ENCODE results near the gene GLYR1.

GLYR1 gene

GRCh38 chr16:4777339-4778049 is 69.6 kb downstream of the GLYR1 start:
- H3K9me3 ChIP-seq (ENCODE audit: control insufficient read depth in 1 of 2, low read length in 2 of 2) = no peaks in the 10 kb centered on the region
- no peak overlapping the region for H3K4me3 ChIP-seq (ENCODE audit: low read depth in 1 of 2, low read length in 2 of 2)
- H3K4me1 ChIP-seq (ENCODE audit: control insufficient read depth in 1 of 2, insufficient read depth in 2 of 2, low read length in 2 of 2) = no peaks in the 10 kb centered on the region
- no peak overlapping the region for H3K9ac ChIP-seq (ENCODE audit: low read depth in 1 of 2, low read length in 2 of 2)
- H3K36me3 ChIP-seq (ENCODE audit: control insufficient read depth in 1 of 2, insufficient read depth in 2 of 2, low read length in 2 of 2) = no peaks in the 10 kb centered on the region
- no peaks in the 10 kb centered on the region for H3K27me3 ChIP-seq (ENCODE audit: control insufficient read depth in 1 of 2, insufficient read depth in 2 of 2, low read length in 2 of 2)
- H3K27ac ChIP-seq (ENCODE audit: low read depth, low read length) = no peak overlapping the region

- Histone ChIP-seq H3K27me3 (ENCODE audit: control insufficient read depth in 1 of 2, insufficient read depth in 2 of 2, low read length in 2 of 2) (no peaks in the 10 kb centered on the region), H3K4me1 (ENCODE audit: control insufficient read depth in 1 of 2, insufficient read depth in 2 of 2, low read length in 2 of 2) (no peaks in the 10 kb centered on the region), H3K27ac (ENCODE audit: low read depth, low read length) (no peak overlapping the region), H3K9me3 (ENCODE audit: control insufficient read depth in 1 of 2, low read length in 2 of 2) (no peaks in the 10 kb centered on the region), H3K9ac (ENCODE audit: low read depth in 1 of 2, low read length in 2 of 2) (no peak overlapping the region), H3K4me3 (ENCODE audit: low read depth in 1 of 2, low read length in 2 of 2) (no peak overlapping the region), H3K36me3 (ENCODE audit: control insufficient read depth in 1 of 2, insufficient read depth in 2 of 2, low read length in 2 of 2) (no peaks in the 10 kb centered on the region)
Observed at GRCh38 chr16:4776141-4776705, 70.9 kb downstream of the GLYR1 start.

- no peak overlapping the region for H3K4me3 ChIP-seq (ENCODE audit: low read depth in 1 of 2, low read length in 2 of 2)
- no peak overlapping the region for H3K27ac ChIP-seq (ENCODE audit: low read depth, low read length)
Observed at GRCh38 chr16:4775005-4775404, 72.1 kb downstream of the GLYR1 start.

GRCh38 chr16:4772351-4772750 is 74.7 kb downstream of the GLYR1 start:
- H3K4me1 ChIP-seq (ENCODE audit: control insufficient read depth in 1 of 2, insufficient read depth in 2 of 2, low read length in 2 of 2) = peaks cover 10 to 17% of the 10 kb centered on the region in 2 donors
- H3K4me3 ChIP-seq (ENCODE audit: low read depth in 1 of 2, low read length in 2 of 2) = no peak overlapping the region
- no peak overlapping the region for H3K27ac ChIP-seq (ENCODE audit: low read depth, low read length)
- H3K9ac ChIP-seq (ENCODE audit: low read depth in 1 of 2, low read length in 2 of 2) = no peak overlapping the region
- H3K36me3 ChIP-seq (ENCODE audit: control insufficient read depth in 1 of 2, insufficient read depth in 2 of 2, low read length in 2 of 2) = no peaks in the 10 kb centered on the region
- H3K27me3 ChIP-seq (ENCODE audit: control insufficient read depth in 1 of 2, insufficient read depth in 2 of 2, low read length in 2 of 2) = no peaks in the 10 kb centered on the region
- no peaks in the 10 kb centered on the region for H3K9me3 ChIP-seq (ENCODE audit: control insufficient read depth in 1 of 2, low read length in 2 of 2)

More at GRCh38 chr16:4775005-4775404, 72.1 kb downstream of the GLYR1 start:
- Histone ChIP-seq H3K9me3 (ENCODE audit: control insufficient read depth in 1 of 2, low read length in 2 of 2) (no peaks in the 10 kb centered on the region), H3K27me3 (ENCODE audit: control insufficient read depth in 1 of 2, insufficient read depth in 2 of 2, low read length in 2 of 2) (no peaks in the 10 kb centered on the region), H3K36me3 (ENCODE audit: control insufficient read depth in 1 of 2, insufficient read depth in 2 of 2, low read length in 2 of 2) (no peaks in the 10 kb centered on the region), H3K4me1 (ENCODE audit: control insufficient read depth in 1 of 2, insufficient read depth in 2 of 2, low read length in 2 of 2) (no peaks in the 10 kb centered on the region), H3K9ac (ENCODE audit: low read depth in 1 of 2, low read length in 2 of 2) (no peak overlapping the region)

- no peaks in the 10 kb centered on the region for H3K36me3 ChIP-seq (ENCODE audit: control insufficient read depth in 1 of 2, insufficient read depth in 2 of 2, low read length in 2 of 2)
- H3K9ac ChIP-seq (ENCODE audit: low read depth in 1 of 2, low read length in 2 of 2) = no peak overlapping the region
- no peaks in the 10 kb centered on the region for H3K9me3 ChIP-seq (ENCODE audit: control insufficient read depth in 1 of 2, low read length in 2 of 2)
- no peak overlapping the region for H3K27ac ChIP-seq (ENCODE audit: low read depth, low read length)
- H3K4me1 ChIP-seq (ENCODE audit: control insufficient read depth in 1 of 2, insufficient read depth in 2 of 2, low read length in 2 of 2) = peaks cover 10 to 17% of the 10 kb centered on the region in 2 donors
- no peaks in the 10 kb centered on the region for H3K27me3 ChIP-seq (ENCODE audit: control insufficient read depth in 1 of 2, insufficient read depth in 2 of 2, low read length in 2 of 2)
- no peak overlapping the region for H3K4me3 ChIP-seq (ENCODE audit: low read depth in 1 of 2, low read length in 2 of 2)
Observed at GRCh38 chr16:4771646-4772045, 75.4 kb downstream of the GLYR1 start.

- Histone ChIP-seq H3K9me3 (ENCODE audit: control insufficient read depth in 1 of 2, low read length in 2 of 2) (no peaks in the 10 kb centered on the region), H3K27me3 (ENCODE audit: control insufficient read depth in 1 of 2, insufficient read depth in 2 of 2, low read length in 2 of 2) (no peaks in the 10 kb centered on the region), H3K36me3 (ENCODE audit: control insufficient read depth in 1 of 2, insufficient read depth in 2 of 2, low read length in 2 of 2) (peaks cover 0 to 7% of the 10 kb centered on the region in 2 donors), H3K9ac (ENCODE audit: low read depth in 1 of 2, low read length in 2 of 2) (peak overlapping the region; percentile 71 to 91), H3K27ac (ENCODE audit: low read depth, low read length) (no peak overlapping the region), H3K4me1 (ENCODE audit: control insufficient read depth in 1 of 2, insufficient read depth in 2 of 2, low read length in 2 of 2) (peaks cover 20 to 33% of the 10 kb centered on the region in 2 donors), H3K4me3 (ENCODE audit: low read depth in 1 of 2, low read length in 2 of 2) (peak overlapping the region; percentile 88 to 95)
Observed at GRCh38 chr16:4769306-4769638, 77.8 kb downstream of the GLYR1 start.

GRCh38 chr16:4768549-4769305 is 78.4 kb downstream of the GLYR1 start:
- H3K9me3 ChIP-seq (ENCODE audit: control insufficient read depth in 1 of 2, low read length in 2 of 2) = no peaks in the 10 kb centered on the region
- H3K27me3 ChIP-seq (ENCODE audit: control insufficient read depth in 1 of 2, insufficient read depth in 2 of 2, low read length in 2 of 2) = no peaks in the 10 kb centered on the region
- peak overlapping the region; percentile 85 for H3K27ac ChIP-seq (ENCODE audit: low read depth, low read length)
- H3K4me3 ChIP-seq (ENCODE audit: low read depth in 1 of 2, low read length in 2 of 2) = peak overlapping the region; percentile 88 to 95
- H3K9ac ChIP-seq (ENCODE audit: low read depth in 1 of 2, low read length in 2 of 2) = peak overlapping the region; percentile 71 to 91
- peaks cover 20 to 33% of the 10 kb centered on the region in 2 donors for H3K4me1 ChIP-seq (ENCODE audit: control insufficient read depth in 1 of 2, insufficient read depth in 2 of 2, low read length in 2 of 2)
- peaks cover 0 to 12% of the 10 kb centered on the region in 2 donors for H3K36me3 ChIP-seq (ENCODE audit: control insufficient read depth in 1 of 2, insufficient read depth in 2 of 2, low read length in 2 of 2)

- Histone ChIP-seq H3K9me3 (ENCODE audit: control insufficient read depth in 1 of 2, low read length in 2 of 2) (no peaks in the 10 kb centered on the region), H3K27me3 (ENCODE audit: control insufficient read depth in 1 of 2, insufficient read depth in 2 of 2, low read length in 2 of 2) (no peaks in the 10 kb centered on the region), H3K9ac (ENCODE audit: low read depth in 1 of 2, low read length in 2 of 2) (peak overlapping the region; percentile 71 to 91), H3K36me3 (ENCODE audit: control insufficient read depth in 1 of 2, insufficient read depth in 2 of 2, low read length in 2 of 2) (peaks cover 0 to 16% of the 10 kb centered on the region in 2 donors), H3K4me3 (ENCODE audit: low read depth in 1 of 2, low read length in 2 of 2) (peak overlapping the region; percentile 88 to 95), H3K27ac (ENCODE audit: low read depth, low read length) (peak overlapping the region; percentile 85), H3K4me1 (ENCODE audit: control insufficient read depth in 1 of 2, insufficient read depth in 2 of 2, low read length in 2 of 2) (peaks cover 20 to 33% of the 10 kb centered on the region in 2 donors)
Observed at GRCh38 chr16:4767872-4768548, 79.1 kb downstream of the GLYR1 start.

- Histone ChIP-seq H3K36me3 (ENCODE audit: control insufficient read depth in 1 of 2, insufficient read depth in 2 of 2, low read length in 2 of 2) (peaks cover 0 to 23% of the 10 kb centered on the region in 2 donors), H3K9me3 (ENCODE audit: control insufficient read depth in 1 of 2, low read length in 2 of 2) (no peaks in the 10 kb centered on the region), H3K27ac (ENCODE audit: low read depth, low read length) (peak within 1 kb of the TSS; percentile 85), H3K4me1 (ENCODE audit: control insufficient read depth in 1 of 2, insufficient read depth in 2 of 2, low read length in 2 of 2) (peaks cover 20 to 33% of the 10 kb centered on the region in 2 donors), H3K9ac (ENCODE audit: low read depth in 1 of 2, low read length in 2 of 2) (peak within 1 kb of the TSS; percentile 89 to 91), H3K4me3 (ENCODE audit: low read depth in 1 of 2, low read length in 2 of 2) (peak within 1 kb of the TSS; percentile 88 to 95), H3K27me3 (ENCODE audit: control insufficient read depth in 1 of 2, insufficient read depth in 2 of 2, low read length in 2 of 2) (no peaks in the 10 kb centered on the region)
Observed at GRCh38 chr16:4766875-4767628, 80.0 kb downstream of the GLYR1 start, which contains the start of gene ZNF500. Gene ZNF500, minus strand, starts transcription at chr16:4767162. Its CDS starts 1,184 bp downstream, at chr16:4765978.

Measured in duodenal mucosa (tissue), 2 donors.